Pancreas (tissue), 10 donors: ENCODE results near the gene SCNN1A. TPM values are rescaled to one million over a fixed set of nuclear protein-coding genes. Genes with fewer than 3 reads are reported as not detected.

Source experiments
- ATAC-seq, 4 donors: fragments of 200-7000 bp; cut with Tn5 transposase; one replicate each; pipeline versions ENCODE4 v1.8.0 to v1.9.1; 2020; ENCODE audit warnings: mild to moderate bottlenecking in 4 of 4, moderate library complexity in 4 of 4
- DNase-seq, 6 donors: peaks; one replicate each; pipeline ENCODE4 v3.0.0-alpha.2; 2020
- FAIRE-seq: peaks from 2 replicates; lab custom pipeline; 2012; peaks lifted over from hg19 to GRCh38; lab: Jason Lieb, UNC
- H3K27ac ChIP-seq, 4 donors: fragments of 200-600 bp; sonication (generic); 1 replicate in 3 of 4; 2 replicates in 1 of 4; pipeline versions ENCODE4 v1.5.0 to v1.8.0; 2020
- H3K27me3 ChIP-seq, 4 donors: fragments of 200-600 bp; one replicate each; pipeline ENCODE4 v1.8.0; 2021
- H3K36me3 ChIP-seq, 3 donors: fragments of 200-600 bp; sonication (generic) in 1 of 3; one replicate each; pipeline versions ENCODE4 v1.5.0 to v1.8.0; 2020 to 2021
- H3K4me1 ChIP-seq, 3 donors: fragments of 200-600 bp; one replicate each; pipeline ENCODE4 v1.8.0; 2021
- H3K4me3 ChIP-seq, 4 donors: fragments of 200-600 bp; sonication (generic) in 2 of 4; one replicate each; pipeline versions ENCODE4 v1.5.0 to v1.8.0; 2020 to 2021
- H3K9me3 ChIP-seq, 4 donors: fragments of 200-600 bp; one replicate each; pipeline ENCODE4 v1.8.0; 2021
- CTCF ChIP-seq, 4 donors: fragments of 200-600 bp; sonication (generic) in 3 of 4; IDR thresholded peaks; one replicate each; pipeline versions ENCODE4 v1.5.0 to v1.8.0; 2021; ENCODE audit warnings: antibody characterized with exemption in 4 of 4
- WGBS, 2 donors: extraction: QIAGEN DNeasy Blood & Tissue Kit; methylation state at CpG; one replicate each; pipeline ENCODE4 v1.1.7; 2013; 5-methylcytosine and 5-hydroxymethylcytosine counted together
- intact Hi-C, 3 donors: fragments of 100-400 bp; cut with DNase I; formaldehyde crosslinking; loops; one replicate each; pipeline versions ENCODE4 v1.11.1 to v1.14.2; 2022
- polyA plus RNA-seq, 2 donors: library from polyadenylated mRNA; stranded (reverse); fragments of 200-250 nt; gene quantifications; one replicate each; pipeline ENCODE4 v1.2.3, GENCODE V29; 2013
- total RNA-seq, 6 donors: library from RNA; stranded (reverse); fragmentation: NEBNext Ultra II Directional in 4 of 6; extraction: Animal tissue kit (Norgen Biotek cat#: 25700) in 4 of 6; gene quantifications; one replicate each; pipeline versions ENCODE4 v1.2.1 to v1.2.4, GENCODE V29; 2021 to 2023
- donor health status: healthy with polysubstance abuse.
- donor health status: DM: no; HTN: no; CAD: no; lungs with moderate emphysema.
- donor health status: DM: no; HTN: no; CAD: no.
- donor health status: control.
- donor health status: control.
- donor health status: Bipolar disorder and iron deficiency.
- donor health status: DM: yes; HTN: yes; CAD: no.
- donor health status: DM: no; HTN: no; CAD: no.
- donor health status: DM: no; HTN: no; CAD: no.
- donor health status: DM: yes; HTN: yes; CAD: no.

The SCNN1A gene
- total and polyA plus RNA-seq, 8 donors, result 21.0 to 87.8 (median 39.9) TPM

GRCh38 chr12:6352193-6353173 is 22.9 kb downstream of the SCNN1A start:
- Histone ChIP-seq H3K4me1 (peaks cover 0 to 10% (median 0%) of the 10 kb centered on the region in 3 donors), H3K36me3 (peaks cover 0 to 19% (median 0%) of the 10 kb centered on the region in 3 donors), H3K27me3 (no peaks in the 10 kb centered on the region), H3K9me3 (no peaks in the 10 kb centered on the region), H3K4me3 (no peak overlapping the region), H3K27ac (no peak overlapping the region)
- intact Hi-C loops, result no loop called here
- 69 to 74% methylated on average over 9 of the region's 9 CpGs for WGBS, 2 donors
- no peak for TF ChIP-seq CTCF (IDR thresholded peaks at IDR 0.05)
- peak in 2 of 4 donors; percentile 9 to 17 for ATAC-seq
- DNase-seq, result no peak
- peak; percentile 5 for FAIRE-seq

GRCh38 chr12:6351622-6352021 is 23.7 kb downstream of the SCNN1A start:
- TF ChIP-seq CTCF (IDR thresholded peaks at IDR 0.05), result no peak
- Histone ChIP-seq H3K4me3 (no peak overlapping the region), H3K27me3 (no peaks in the 10 kb centered on the region), H3K4me1 (peaks cover 0 to 17% (median 0%) of the 10 kb centered on the region in 3 donors), H3K36me3 (peaks cover 0 to 25% (median 0%) of the 10 kb centered on the region in 3 donors), H3K27ac (no peak overlapping the region), H3K9me3 (no peaks in the 10 kb centered on the region)
- FAIRE-seq (no peak), DNase-seq (no peak), ATAC-seq (no peak)
- 86 to 94% methylated on average over 5 of the region's 5 CpGs for WGBS, 2 donors
- intact Hi-C loops, result no loop called here

- WGBS, 2 donors, result 60 to 74% methylated on average over 18 to 19 of the region's 19 CpGs
These were observed 27.7 kb downstream of the SCNN1A start for GRCh38 chr12:6347367-6348338.

GRCh38 chr12:6346942-6347341 is 28.4 kb downstream of the SCNN1A start:
- Histone ChIP-seq H3K9me3 (no peaks in the 10 kb centered on the region), H3K27me3 (no peaks in the 10 kb centered on the region), H3K36me3 (peaks cover 0 to 7% (median 0%) of the 10 kb centered on the region in 3 donors), H3K4me1 (peaks cover 10 to 41% (median 12%) of the 10 kb centered on the region in 3 donors), H3K27ac (peak overlapping the region in 2 of 4 donors; percentile 55 to 62), H3K4me3 (no peak overlapping the region)
- FAIRE-seq (no peak), ATAC-seq (no peak), DNase-seq (no peak)
- intact Hi-C loops, result no loop called here
- TF ChIP-seq CTCF (IDR thresholded peaks at IDR 0.05), result no peak
- 87 to 88% methylated on average over 8 of the region's 8 CpGs for WGBS, 2 donors

More at GRCh38 chr12:6347367-6348338, 27.7 kb downstream of the SCNN1A start:
- Histone ChIP-seq H3K9me3 (no peaks in the 10 kb centered on the region), H3K4me3 (peak overlapping the region in 1 of 4 donors; percentile 11), H3K27me3 (no peaks in the 10 kb centered on the region), H3K4me1 (peaks cover 4 to 35% (median 6%) of the 10 kb centered on the region in 3 donors), H3K36me3 (peaks cover 0 to 7% (median 0%) of the 10 kb centered on the region in 3 donors), H3K27ac (peak overlapping the region in 2 of 4 donors; percentile 55 to 62)
- no peak for FAIRE-seq
- ATAC-seq, result peak in 3 of 4 donors; percentile 56 to 76 (median 65)
- intact Hi-C loops, result no loop called here
- no peak for TF ChIP-seq CTCF (IDR thresholded peaks at IDR 0.05)
- DNase-seq, result peak in 1 of 6 donors; percentile 44
